Activated gamma-delta T cell treated with anti-CD3 and anti-CD28 coated beads, Interleukin-2, amount 50 U/mL, for 16 hours (primary cell): Measurements from ENCODE around the gene OR2AT4.
"Not testable (repeated sequence)": the region's sequence is repeated elsewhere in the genome, so short reads cannot be mapped to it uniquely, and the experiment has no call there.

Experiments used
- DNase-seq: peaks from one replicate; pipeline ENCODE4 v3.0.0-alpha.2; 2020; ENCODE audit warnings: low read depth

OR2AT4 gene

GRCh38 chr11:75068559-75068958 lies 28.1 kb downstream of the OR2AT4 start:
- no peak for DNase-seq

GRCh38 chr11:75066061-75066460 lies 30.6 kb downstream of the OR2AT4 start:
- DNase-seq = no peak

GRCh38 chr11:75063741-75064314 lies 32.8 kb downstream of the OR2AT4 start:
- DNase-seq = no peak

- no peak for DNase-seq
Observed at GRCh38 chr11:75059299-75059698, 37.4 kb downstream of the OR2AT4 start.

- DNase-seq = no peak
Observed at GRCh38 chr11:75056814-75057213, 39.9 kb downstream of the OR2AT4 start.

GRCh38 chr11:75055511-75055910 lies 41.2 kb downstream of the OR2AT4 start:
- DNase-seq = no peak

- DNase-seq = no peak
Observed at GRCh38 chr11:75052457-75052856, 44.2 kb downstream of the OR2AT4 start.

- no peak for DNase-seq
Observed at GRCh38 chr11:75051043-75051442, 45.6 kb downstream of the OR2AT4 start.

- no peak for DNase-seq
Observed at GRCh38 chr11:75050516-75050915, 46.2 kb downstream of the OR2AT4 start.

- not testable (repeated sequence) for DNase-seq
Observed at GRCh38 chr11:75049501-75050266, 47.0 kb downstream of the OR2AT4 start.

- DNase-seq = no peak
Observed at GRCh38 chr11:75047191-75047590, 49.5 kb downstream of the OR2AT4 start.

- not testable (repeated sequence) for DNase-seq
Observed at GRCh38 chr11:75046668-75047067, 50.0 kb downstream of the OR2AT4 start.

- not testable (repeated sequence) for DNase-seq
Observed at GRCh38 chr11:75044381-75045170, 52.1 kb downstream of the OR2AT4 start.

GRCh38 chr11:75041821-75042220 lies 54.9 kb downstream of the OR2AT4 start:
- not testable (repeated sequence) for DNase-seq

GRCh38 chr11:75041263-75041662 lies 55.4 kb downstream of the OR2AT4 start:
- no peak for DNase-seq

- no peak for DNase-seq
Observed at GRCh38 chr11:75040167-75040770, 56.4 kb downstream of the OR2AT4 start.

GRCh38 chr11:75035911-75036565 lies 60.6 kb downstream of the OR2AT4 start:
- no peak for DNase-seq

GRCh38 chr11:75035256-75035655 lies 61.4 kb downstream of the OR2AT4 start:
- no peak for DNase-seq

GRCh38 chr11:75033916-75034315 lies 62.8 kb downstream of the OR2AT4 start:
- DNase-seq = no peak

- no peak for DNase-seq
Observed at GRCh38 chr11:75032550-75032935, 64.1 kb downstream of the OR2AT4 start.

- peak; percentile 42 for DNase-seq
Observed at GRCh38 chr11:75031771-75032549, 64.7 kb downstream of the OR2AT4 start.
